Measurements from ENCODE around the gene ZBTB39.
"Not testable (repeated sequence)": the region's sequence is repeated elsewhere in the genome, so short reads cannot be mapped to it uniquely, and the experiment has no call there.

ZBTB39 gene

GRCh38 chr12:56978397-56979138, 27.8 kb downstream of the ZBTB39 start:
- DNase-seq, result no peak

DNA sequence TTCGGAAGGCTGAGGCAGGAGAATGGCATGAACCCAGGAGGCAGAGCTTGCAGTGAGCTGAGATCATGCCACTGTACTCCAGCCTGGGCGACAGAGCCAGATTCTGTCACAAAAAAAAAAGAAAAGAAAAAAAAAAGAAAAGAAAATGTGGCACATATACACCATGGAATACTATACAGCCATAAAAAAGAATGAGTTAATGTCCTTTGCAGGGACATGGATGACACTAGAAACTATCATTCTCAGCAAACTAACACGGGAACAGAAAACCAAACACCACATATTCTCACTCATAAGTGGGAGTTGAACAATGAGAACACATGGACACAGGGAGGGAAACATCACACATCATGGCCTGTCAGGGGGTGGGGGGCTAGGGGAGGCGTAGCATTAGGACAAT, 29.0 kb downstream of the ZBTB39 start:
- DNase-seq, result not testable (repeated sequence)

- not testable (repeated sequence) for DNase-seq
Measured at GRCh38 chr12:56974224-56974623, 32.1 kb downstream of the ZBTB39 start.

- DNase-seq, result not testable (repeated sequence)
Measured at GRCh38 chr12:56968910-56969309, 37.4 kb downstream of the ZBTB39 start.

GRCh38 chr12:56965997-56966642, 40.2 kb downstream of the ZBTB39 start:
- not testable (repeated sequence) for DNase-seq

DNA sequence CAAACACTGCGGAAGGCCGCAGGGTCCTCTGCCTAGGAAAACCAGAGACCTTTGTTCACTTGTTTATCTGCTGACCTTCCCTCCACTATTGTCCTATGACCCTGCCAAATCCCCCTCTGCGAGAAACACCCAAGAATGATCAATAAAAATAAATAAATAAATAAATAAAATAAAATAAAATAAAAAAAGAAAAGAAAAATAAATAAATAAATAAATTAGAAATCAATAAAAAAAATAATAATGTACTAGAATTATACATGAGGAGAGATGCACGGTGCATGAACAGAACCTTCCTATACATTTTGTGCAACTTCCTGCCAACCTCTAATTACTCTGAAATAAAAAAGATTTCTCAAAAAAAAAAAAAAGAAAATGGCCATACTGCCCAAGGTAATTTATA, 41.2 kb downstream of the ZBTB39 start:
- not testable (repeated sequence) for DNase-seq

DNA sequence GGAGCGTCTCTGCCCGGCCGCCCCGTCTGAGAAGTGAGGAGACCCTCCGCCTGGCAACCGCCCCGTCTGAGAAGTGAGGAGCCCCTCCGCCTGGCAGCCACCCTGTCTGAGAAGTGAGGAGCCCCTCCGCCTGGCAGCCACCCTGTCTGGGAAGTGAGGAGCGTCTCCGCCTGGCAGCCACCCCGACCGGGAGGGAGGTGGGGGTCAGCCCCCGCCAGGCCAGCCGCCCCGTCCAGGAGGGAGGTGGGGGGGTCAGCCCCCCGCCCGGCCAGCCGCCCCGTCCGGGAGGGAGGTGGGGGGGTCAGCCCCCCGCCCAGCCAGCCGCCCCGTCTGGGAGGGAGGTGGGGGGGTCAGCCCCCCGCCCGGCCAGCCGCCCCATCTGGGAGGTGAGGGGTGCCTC, 42.8 kb downstream of the ZBTB39 start:
- not testable (repeated sequence) for DNase-seq

- DNase-seq, result not testable (repeated sequence)
Measured at GRCh38 chr12:56962247-56962646, 44.1 kb downstream of the ZBTB39 start.

DNA sequence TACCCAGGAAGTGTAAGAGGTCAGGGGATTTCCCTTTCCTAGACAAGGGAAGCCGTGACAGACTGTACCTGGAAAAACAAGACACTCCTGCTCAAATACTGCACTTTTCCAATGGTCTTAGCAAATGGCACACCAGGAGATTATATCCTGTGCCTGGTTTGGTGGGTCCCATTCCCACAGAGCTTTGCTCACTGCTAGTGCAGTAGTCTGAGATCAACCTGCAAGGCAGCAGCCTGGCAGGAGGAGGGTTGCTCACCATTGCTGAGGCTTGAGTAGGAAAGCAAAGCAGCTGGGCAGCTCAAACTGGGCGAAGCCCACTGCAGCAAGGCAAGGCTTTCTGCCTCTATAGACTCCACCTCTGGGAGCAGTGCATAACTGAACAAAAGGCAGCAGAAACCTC, 47.9 kb downstream of the ZBTB39 start:
- DNase-seq, result no peak

DNA sequence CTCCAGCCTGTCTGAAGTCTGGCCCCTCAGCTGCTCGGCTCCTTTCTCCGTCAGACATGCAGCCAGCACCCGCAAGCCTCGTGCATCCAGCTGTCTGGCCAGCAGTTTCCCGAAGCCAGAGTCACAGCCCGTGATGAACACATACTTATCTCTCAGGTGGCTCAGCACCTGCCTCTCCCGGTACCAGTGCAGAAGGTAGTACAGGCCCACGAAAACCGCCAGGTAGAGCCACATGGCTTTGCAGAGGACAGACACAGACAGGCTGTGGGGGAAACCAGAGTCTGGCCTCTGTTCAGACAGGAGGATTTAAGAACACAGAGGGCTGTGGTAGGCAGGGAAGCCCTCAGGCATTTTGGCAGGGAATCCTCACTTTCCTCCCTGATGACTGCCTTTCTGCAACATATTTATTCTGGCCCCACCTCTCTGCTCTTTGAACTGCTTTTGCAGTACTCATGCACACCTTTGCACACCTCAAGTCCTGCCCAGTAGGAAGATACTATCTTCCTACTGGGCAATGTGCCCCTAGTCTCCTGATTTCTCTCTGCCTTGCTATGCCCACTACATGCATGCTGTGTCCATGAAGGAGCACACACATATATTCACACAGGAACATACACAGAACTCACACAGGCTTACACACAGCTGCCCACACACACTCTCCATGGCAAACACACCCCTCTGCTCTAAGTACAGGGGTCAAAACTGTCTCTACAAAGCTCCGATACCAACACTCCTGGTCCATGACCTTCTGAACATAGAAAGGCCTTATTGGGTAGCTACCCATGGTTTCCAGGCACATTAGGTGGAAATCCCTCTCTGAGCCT, 48.9 kb downstream of the ZBTB39 start, which contains the start of gene RDH16:
Gene RDH16, minus strand, starts transcription at position 380 of the 824 bp plus-strand sequence. Its CDS starts 146 bp downstream, at position 234.
- no peak for DNase-seq

GRCh38 chr12:56955631-56956256, 50.6 kb downstream of the ZBTB39 start:
- no peak for DNase-seq

DNA sequence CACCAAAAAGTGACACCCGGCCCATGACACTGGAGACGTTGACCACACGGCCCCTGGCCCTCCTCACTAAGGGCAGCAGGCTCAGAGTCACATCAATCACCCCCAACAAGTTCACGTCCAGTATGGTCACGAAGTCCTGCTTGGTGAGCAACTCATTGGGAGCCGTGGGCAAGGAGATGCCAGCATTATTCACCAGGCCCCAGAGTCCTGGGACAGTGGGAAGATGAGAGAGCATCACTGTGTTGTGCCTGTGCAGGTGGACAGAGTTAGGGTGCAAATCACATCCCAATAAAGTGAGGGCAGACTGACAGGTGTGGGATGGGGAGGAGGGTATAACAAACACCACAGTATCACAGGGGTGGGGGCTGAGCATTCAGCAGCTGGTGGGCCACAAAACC, 51.4 kb downstream of the ZBTB39 start:
- DNase-seq, result no peak

GRCh38 chr12:56954057-56954957, 52.0 kb downstream of the ZBTB39 start:
- DNase-seq, result no peak

DNA sequence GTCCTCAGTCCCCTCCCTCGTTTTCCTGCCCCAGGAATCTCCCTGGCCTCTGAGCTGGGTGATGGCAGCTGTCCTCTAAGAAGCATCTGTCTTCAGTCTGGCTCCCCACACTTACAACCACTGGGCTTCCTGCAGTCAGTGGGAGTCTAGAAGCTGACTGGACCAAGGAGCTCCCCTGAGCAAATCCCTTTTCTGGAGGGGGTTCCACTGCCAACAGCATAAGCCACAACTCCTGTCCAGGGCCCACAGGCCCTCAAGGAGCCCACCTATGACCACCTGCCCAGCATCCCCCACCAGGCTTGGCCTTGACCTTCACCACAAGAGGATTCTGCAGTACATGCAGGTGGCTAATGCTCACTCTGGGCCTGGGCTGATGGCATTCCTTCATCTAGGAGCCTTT, 53.0 kb downstream of the ZBTB39 start:
- no peak for DNase-seq

GRCh38 chr12:56951582-56952339, 54.6 kb downstream of the ZBTB39 start:
- DNase-seq, result no peak

- no peak for DNase-seq
Measured at GRCh38 chr12:56948881-56949280, 57.5 kb downstream of the ZBTB39 start.

Measured in activated naive CD4-positive, alpha-beta T cell treated with Interleukin-2 at 50 U/mL for 16 hours (primary cell).